HG03575 (cell line): ENCODE measurements around the gene TNFRSF4.

Source experiments
- ATAC-seq: cut with Tn5 transposase; IDR thresholded peaks from one replicate; pipeline ENCODE4 v1.9.1; 2021; ENCODE audit not compliant: unreplicated experiment, insufficient number of reproducible peaks, low FRiP score; ENCODE audit errors: extremely low read depth

The TNFRSF4 gene

DNA sequence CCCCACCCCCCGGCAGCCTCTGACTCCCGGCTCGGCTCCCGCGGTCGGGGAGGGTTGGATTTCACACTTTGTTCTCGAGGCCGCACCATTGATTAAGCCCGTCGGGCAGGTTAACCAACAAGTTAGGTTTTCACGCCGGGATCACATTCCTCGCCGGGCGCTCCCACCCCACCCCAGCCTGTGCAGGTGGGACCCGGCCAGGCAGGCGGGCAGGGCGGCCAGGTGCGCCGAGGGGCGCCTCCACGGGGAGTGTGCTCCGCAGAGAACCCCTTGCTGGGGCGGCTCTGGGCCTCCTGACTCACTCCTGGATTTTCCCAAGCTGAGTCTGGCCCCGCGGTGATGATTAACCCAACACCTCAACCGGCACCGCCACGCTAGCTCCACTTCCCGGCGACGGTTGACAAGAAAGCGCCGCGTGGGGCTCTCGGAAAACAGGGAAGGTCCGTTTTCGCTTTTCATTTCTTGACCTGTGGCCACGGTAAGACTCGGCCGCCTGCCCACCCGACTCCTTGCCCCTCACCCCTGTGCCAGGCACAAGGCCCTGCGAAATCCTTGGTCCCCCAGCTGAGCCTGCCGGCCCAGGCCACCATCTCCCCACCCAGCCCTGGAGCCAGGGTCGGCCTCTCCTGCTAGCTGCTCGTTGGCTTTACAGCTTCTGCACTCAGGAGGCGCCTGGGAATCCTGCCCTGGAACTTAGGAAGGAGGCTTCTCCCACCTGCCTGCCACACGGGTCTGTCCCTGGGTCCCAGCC, 49.1 kb downstream of the TNFRSF4 start:
- ATAC-seq = no peak

DNA sequence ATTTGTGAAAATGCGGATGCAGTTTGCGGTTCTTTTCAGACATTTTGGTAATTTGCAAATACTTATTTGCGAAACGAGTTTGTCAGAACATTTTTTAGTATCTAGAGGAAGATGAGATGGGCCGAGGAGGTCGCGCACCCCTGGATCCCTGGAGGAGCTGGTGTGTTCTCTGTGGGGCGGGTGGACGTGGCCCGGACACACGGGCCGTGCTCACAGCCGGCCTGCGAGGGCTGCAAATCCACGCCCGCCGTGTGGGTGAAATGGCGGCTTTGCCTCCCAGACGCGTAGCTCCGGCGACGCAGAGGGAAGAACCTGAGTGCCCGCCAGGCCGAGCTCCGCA, 49.6 kb downstream of the TNFRSF4 start:
- ATAC-seq = no peak

DNA sequence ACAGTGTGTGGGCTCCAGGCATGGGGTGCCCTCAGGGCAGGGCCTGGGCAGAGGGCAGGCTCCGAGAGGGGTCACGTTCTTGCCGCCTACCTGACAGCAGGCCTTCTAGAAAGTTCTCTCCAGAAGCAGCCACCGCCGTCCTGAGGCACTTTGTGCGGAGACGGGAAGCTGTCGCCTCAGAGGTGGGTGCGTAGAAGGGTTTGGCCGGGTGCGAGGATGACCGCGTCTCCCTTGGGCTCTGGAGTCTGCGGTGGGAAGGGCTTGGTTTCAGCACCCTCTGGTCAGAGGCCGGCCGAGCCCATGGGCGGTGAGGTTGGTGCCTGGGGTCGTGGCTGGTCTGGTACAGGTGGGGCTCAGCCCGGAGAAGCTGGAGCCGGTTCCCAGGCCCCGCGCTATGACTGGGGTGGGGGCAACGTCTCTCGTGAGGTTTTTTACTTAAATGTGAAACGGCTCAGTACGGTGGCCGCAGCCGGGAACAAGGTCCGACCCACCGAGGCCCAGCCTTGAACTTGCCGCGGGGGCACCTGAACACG, 50.3 kb downstream of the TNFRSF4 start:
- no peak for ATAC-seq

DNA sequence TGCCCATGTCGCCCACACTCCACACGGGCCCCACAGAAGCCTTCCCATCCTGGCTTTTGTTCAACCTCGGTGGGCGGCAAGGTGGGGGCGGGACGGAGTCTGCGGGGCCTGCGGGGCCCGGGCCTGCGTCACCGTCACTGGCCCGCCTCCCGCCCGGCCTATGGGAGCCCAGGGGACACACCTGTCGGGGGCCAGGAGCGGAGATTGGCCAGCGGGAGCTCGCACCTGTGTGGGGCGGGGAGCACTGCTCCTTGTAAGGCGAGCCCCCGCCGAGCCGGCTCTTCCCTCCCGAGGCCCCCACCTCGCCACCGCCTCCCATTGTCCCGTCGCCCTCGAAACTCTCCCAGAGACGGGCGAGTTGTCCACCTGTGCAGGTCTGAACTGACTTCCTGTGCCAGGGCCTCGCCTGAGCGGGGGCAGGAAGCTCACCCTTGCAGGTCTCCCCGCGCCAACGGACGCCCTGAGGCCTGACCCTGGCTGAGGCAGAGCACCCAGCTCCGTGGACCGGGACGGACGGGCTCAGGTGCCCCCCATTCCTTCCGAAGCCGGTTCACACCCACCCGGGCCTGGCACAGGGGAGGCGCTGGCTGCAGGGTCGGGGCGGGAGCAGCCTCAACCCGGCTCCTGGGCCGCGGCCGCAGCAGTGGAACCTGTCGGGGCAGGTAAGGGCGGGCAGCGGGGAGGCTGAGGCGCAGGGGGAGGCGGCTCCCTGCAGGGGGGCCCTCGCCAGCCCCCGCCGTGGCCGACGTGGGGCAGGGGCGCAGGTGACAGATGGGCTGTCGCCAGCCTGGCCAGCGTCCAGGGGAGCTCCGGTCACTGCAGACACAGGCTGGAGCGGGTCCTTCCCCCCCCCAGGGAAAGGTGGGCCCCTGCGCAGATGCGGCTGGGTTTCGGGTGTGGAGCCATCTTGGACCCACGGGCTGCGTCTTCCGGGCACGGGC, 51.1 kb downstream of the TNFRSF4 start:
- ATAC-seq = no peak

DNA sequence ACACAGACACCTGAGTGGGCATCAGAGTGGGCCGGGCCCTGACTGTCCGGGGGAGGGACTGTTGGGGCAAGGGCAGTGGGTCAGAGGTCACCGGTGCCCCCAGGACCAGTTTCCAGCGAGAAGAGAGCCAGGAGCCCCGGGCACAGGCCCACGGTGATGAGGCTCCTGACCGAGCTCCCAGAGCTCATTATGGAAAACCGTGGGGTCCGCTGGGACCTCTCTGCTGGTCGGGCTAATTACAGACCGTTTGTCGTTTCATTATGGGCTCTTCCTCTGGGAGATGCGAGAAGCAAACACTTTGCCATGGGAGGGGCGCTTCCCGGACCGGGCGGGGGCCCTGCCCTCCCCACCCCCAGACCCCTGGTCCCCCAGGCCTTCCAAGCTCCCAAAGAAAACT, 52.3 kb downstream of the TNFRSF4 start:
- ATAC-seq = no peak
